HEK293 (cell line): ENCODE data around the gene SNX7.

Source experiments
- CTCF ChIA-PET: fragments of 350-600 bp; formaldehyde crosslinking; extraction: SDS; loops from one replicate; lab custom pipeline; 2021; ENCODE audit warnings: antibody characterized with exemption; lab: Yijun Ruan, JAX
- POLR2A ChIA-PET: fragments of 300-600 bp; formaldehyde crosslinking; extraction: SDS; loops from one replicate; lab custom pipeline; 2020; ENCODE audit warnings: antibody characterized with exemption, inconsistent platforms; lab: Yijun Ruan, JAX
- H3K27ac ChIP-seq: fragments of 200-500 bp; sonication (Bioruptor generic); 2 replicates; pipeline ENCODE4 v1.5.1; 2014; ENCODE audit warnings: low read depth, low read length, control low read depth, inconsistent platforms; ENCODE audit errors: extremely low read depth
- H3K36me3 ChIP-seq, 2 experiments: fragments of 200-500 bp in 1 of 2; sonication (Bioruptor generic) in 1 of 2; 1 replicate in 1 of 2; 2 replicates in 1 of 2; pipeline ENCODE4 v1.5.1; 2014 to 2017; ENCODE audit warnings: inconsistent platforms in 2 of 2, low read length in 2 of 2; ENCODE audit not compliant: control insufficient read depth in 2 of 2, insufficient read depth in 1 of 2
- H3K4me1 ChIP-seq: fragments of 200-500 bp; sonication (Bioruptor generic); 2 replicates; pipeline ENCODE4 v1.5.1; 2014; ENCODE audit warnings: mild to moderate bottlenecking, low read length, inconsistent platforms; ENCODE audit not compliant: control insufficient read depth, insufficient read depth
- H3K4me3 ChIP-seq: 2 replicates; pipeline ENCODE4 v1.5.1; 2011; ENCODE audit warnings: low read depth, mild to moderate bottlenecking, control low read depth, low read length, moderate library complexity
- H3K9me3 ChIP-seq: fragments of 200-500 bp; sonication (Bioruptor generic); 2 replicates; pipeline ENCODE4 v1.5.1; 2014; ENCODE audit warnings: low read depth, low read length, inconsistent platforms; ENCODE audit not compliant: control insufficient read depth, insufficient read depth
- ATF2 ChIP-seq: fragments of 450-650 bp; formaldehyde crosslinking; IDR thresholded peaks from 2 replicates; pipeline ENCODE4 v1.5.1; 2016; ENCODE audit warnings: missing biosample characterization, missing genetic modification characterization, low read depth
- BCL11B ChIP-seq: fragments of 450-650 bp; formaldehyde crosslinking; IDR thresholded peaks from 2 replicates; pipeline ENCODE4 v1.5.1; 2016; ENCODE audit warnings: low read depth, missing biosample characterization, missing genetic modification characterization
- FEZF1 ChIP-seq: fragments of 450-650 bp; formaldehyde crosslinking; IDR thresholded peaks from 2 replicates; pipeline ENCODE4 v1.5.1; 2016; ENCODE audit warnings: missing biosample characterization, missing genetic modification characterization
- GLI2 ChIP-seq: fragments of 450-650 bp; formaldehyde crosslinking; IDR thresholded peaks from 2 replicates; pipeline ENCODE4; 2017; ENCODE audit warnings: missing biosample characterization, missing genetic modification characterization, low read depth, borderline replicate concordance
- INSM2 ChIP-seq: fragments of 450-650 bp; formaldehyde crosslinking; IDR thresholded peaks from 2 replicates; pipeline ENCODE4 v1.5.1; 2016; ENCODE audit warnings: missing biosample characterization, missing genetic modification characterization
- REPIN1 ChIP-seq: fragments of 450-650 bp; formaldehyde crosslinking; IDR thresholded peaks from 2 replicates; pipeline ENCODE4 v1.5.1; 2017; ENCODE audit warnings: missing biosample characterization, missing genetic modification characterization, low read depth
- SP2 ChIP-seq: fragments of 450-650 bp; formaldehyde crosslinking; IDR thresholded peaks from 2 replicates; pipeline ENCODE4 v1.5.1; 2016; ENCODE audit warnings: missing biosample characterization, missing genetic modification characterization
- SP3 ChIP-seq: fragments of 450-650 bp; formaldehyde crosslinking; IDR thresholded peaks from 2 replicates; pipeline ENCODE4 v1.5.1; 2016; ENCODE audit warnings: missing biosample characterization, missing genetic modification characterization
- ZEB2 ChIP-seq: fragments of 450-650 bp; formaldehyde crosslinking; IDR thresholded peaks from 2 replicates; pipeline ENCODE4 v1.5.1; 2016; ENCODE audit warnings: missing biosample characterization, missing genetic modification characterization
- ZFP3 ChIP-seq: fragments of 450-650 bp; formaldehyde crosslinking; IDR thresholded peaks from 2 replicates; pipeline ENCODE4 v1.5.1; 2016; ENCODE audit warnings: low read depth, missing biosample characterization, missing genetic modification characterization
- ZNF202 ChIP-seq: fragments of 450-650 bp; formaldehyde crosslinking; IDR thresholded peaks from 2 replicates; pipeline ENCODE4 v1.5.1; 2016; ENCODE audit warnings: missing biosample characterization, missing genetic modification characterization, borderline replicate concordance
- ZNF221 ChIP-seq: fragments of 450-650 bp; formaldehyde crosslinking; IDR thresholded peaks from 2 replicates; pipeline ENCODE4 v1.5.1; 2017; ENCODE audit warnings: missing biosample characterization, missing genetic modification characterization, borderline replicate concordance
- ZNF324 ChIP-seq: fragments of 450-650 bp; formaldehyde crosslinking; IDR thresholded peaks from 2 replicates; pipeline ENCODE4 v1.5.1; 2016; ENCODE audit warnings: missing biosample characterization, missing genetic modification characterization
- ZNF335 ChIP-seq: fragments of 450-650 bp; formaldehyde crosslinking; conservative IDR thresholded peaks from 2 replicates; pipeline ENCODE4 v1.5.1; 2016; ENCODE audit warnings: missing biosample characterization, missing genetic modification characterization
- ZNF548 ChIP-seq: fragments of 450-650 bp; formaldehyde crosslinking; IDR thresholded peaks from 2 replicates; pipeline ENCODE4 v1.5.1; 2016; ENCODE audit warnings: missing biosample characterization, missing genetic modification characterization
- TF ChIP-seq, protein P1 (sequence below): fragments of 450-650 bp; formaldehyde crosslinking; IDR thresholded peaks from 2 replicates; pipeline ENCODE4 v1.5.1; 2017; ENCODE audit warnings: missing biosample characterization, missing genetic modification characterization
- TF ChIP-seq, protein P2 (sequence below): fragments of 450-650 bp; formaldehyde crosslinking; IDR thresholded peaks from 2 replicates; pipeline ENCODE4 v1.5.1; 2016; ENCODE audit warnings: missing biosample characterization, missing genetic modification characterization
- TF ChIP-seq, protein P3 (sequence below): fragments of 450-650 bp; formaldehyde crosslinking; IDR thresholded peaks from 2 replicates; pipeline ENCODE4 v1.5.1; 2016; ENCODE audit warnings: missing biosample characterization, missing genetic modification characterization, borderline replicate concordance

SNX7 gene

DNA sequence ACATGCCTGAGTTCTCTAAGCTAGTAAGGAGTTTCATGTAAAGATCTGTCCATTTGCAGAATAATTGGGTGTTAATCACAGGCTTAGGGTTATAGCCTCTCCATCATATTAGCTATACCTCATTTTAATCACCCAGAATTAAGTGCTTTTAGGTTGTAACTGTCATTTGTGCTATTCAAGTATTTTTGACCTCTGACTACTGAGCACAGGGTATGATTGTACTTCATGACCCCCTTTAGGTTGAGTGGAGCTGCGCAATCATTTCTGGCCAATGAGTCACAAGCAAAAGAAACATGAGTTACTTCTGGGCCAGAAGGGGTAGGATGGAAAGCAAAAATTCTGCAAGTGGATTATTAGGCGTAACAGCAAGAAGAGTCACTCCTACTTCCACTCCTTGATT, 8.4 kb upstream of the SNX7 start (continued):
- TF ChIP-seq, protein P1, sequence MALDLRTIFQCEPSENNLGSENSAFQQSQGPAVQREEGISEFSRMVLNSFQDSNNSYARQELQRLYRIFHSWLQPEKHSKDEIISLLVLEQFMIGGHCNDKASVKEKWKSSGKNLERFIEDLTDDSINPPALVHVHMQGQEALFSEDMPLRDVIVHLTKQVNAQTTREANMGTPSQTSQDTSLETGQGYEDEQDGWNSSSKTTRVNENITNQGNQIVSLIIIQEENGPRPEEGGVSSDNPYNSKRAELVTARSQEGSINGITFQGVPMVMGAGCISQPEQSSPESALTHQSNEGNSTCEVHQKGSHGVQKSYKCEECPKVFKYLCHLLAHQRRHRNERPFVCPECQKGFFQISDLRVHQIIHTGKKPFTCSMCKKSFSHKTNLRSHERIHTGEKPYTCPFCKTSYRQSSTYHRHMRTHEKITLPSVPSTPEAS (tag by site-specific recombination), result no peak

DNA sequence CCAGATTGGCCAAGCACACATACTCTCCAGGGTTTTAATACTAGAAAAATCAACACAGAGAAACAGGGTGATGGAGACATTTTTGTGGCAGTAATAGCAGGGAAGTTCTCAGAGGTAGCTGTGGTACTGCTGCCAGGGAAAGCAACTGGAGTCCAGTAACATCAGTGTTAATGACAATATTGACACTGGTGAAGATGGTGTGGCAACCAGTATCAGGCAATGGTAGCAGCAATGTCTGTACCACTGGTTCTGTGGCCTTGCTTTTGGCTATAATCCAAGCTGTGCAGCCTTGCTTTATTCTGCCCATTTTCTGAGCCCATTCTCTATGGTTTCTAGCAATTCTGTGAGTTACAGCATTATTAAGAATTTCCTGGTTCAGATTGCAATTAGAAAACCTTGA, 1.6 kb upstream of the SNX7 start:
- no peaks in the 10 kb centered on the region for H3K9me3 ChIP-seq
- no peak overlapping the region for H3K27ac ChIP-seq
- TF ChIP-seq BCL11B (tag by site-specific recombination) (no peak), REPIN1 (tag by site-specific recombination) (no peak), INSM2 (no peak), ZNF548 (tag by site-specific recombination) (no peak), SP3 (tag by site-specific recombination) (no peak), GLI2 (tag by site-specific recombination) (no peak), ZNF202 (no peak)
- ChIA-PET CTCF (no interaction called here), POLR2A (no interaction called here)
- peaks cover 4% of the 10 kb centered on the region; the same call in 1 of the 2 replicates for H3K4me1 ChIP-seq
- H3K36me3 ChIP-seq, result no peaks in the 10 kb centered on the region
- H3K4me3 ChIP-seq, result no peak overlapping the region

- peak overlapping the region; percentile 80; the same call in 1 of the 2 replicates for H3K27ac ChIP-seq
- TF ChIP-seq, protein P2, sequence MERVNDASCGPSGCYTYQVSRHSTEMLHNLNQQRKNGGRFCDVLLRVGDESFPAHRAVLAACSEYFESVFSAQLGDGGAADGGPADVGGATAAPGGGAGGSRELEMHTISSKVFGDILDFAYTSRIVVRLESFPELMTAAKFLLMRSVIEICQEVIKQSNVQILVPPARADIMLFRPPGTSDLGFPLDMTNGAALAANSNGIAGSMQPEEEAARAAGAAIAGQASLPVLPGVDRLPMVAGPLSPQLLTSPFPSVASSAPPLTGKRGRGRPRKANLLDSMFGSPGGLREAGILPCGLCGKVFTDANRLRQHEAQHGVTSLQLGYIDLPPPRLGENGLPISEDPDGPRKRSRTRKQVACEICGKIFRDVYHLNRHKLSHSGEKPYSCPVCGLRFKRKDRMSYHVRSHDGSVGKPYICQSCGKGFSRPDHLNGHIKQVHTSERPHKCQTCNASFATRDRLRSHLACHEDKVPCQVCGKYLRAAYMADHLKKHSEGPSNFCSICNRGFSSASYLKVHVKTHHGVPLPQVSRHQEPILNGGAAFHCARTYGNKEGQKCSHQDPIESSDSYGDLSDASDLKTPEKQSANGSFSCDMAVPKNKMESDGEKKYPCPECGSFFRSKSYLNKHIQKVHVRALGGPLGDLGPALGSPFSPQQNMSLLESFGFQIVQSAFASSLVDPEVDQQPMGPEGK (tag by site-specific recombination), result peak; percentile 41; the same call in 1 of the 2 replicates
- TF ChIP-seq SP2 (tag by site-specific recombination) (peak; percentile 64), ZNF324 (no peak), ZEB2 (tag by site-specific recombination) (0 out of 2 replicates have a peak, but pooled peaks have one; percentile 7), FEZF1 (no peak), SP3 (tag by site-specific recombination) (0 out of 2 replicates have a peak, but pooled peaks have one; percentile 30), ZNF221 (tag by site-specific recombination) (no peak), ATF2 (tag by site-specific recombination) (no peak), ZNF335 (tag by site-specific recombination) (peak; percentile 12), ZFP3 (tag by site-specific recombination) (no peak)
- TF ChIP-seq, protein P3, sequence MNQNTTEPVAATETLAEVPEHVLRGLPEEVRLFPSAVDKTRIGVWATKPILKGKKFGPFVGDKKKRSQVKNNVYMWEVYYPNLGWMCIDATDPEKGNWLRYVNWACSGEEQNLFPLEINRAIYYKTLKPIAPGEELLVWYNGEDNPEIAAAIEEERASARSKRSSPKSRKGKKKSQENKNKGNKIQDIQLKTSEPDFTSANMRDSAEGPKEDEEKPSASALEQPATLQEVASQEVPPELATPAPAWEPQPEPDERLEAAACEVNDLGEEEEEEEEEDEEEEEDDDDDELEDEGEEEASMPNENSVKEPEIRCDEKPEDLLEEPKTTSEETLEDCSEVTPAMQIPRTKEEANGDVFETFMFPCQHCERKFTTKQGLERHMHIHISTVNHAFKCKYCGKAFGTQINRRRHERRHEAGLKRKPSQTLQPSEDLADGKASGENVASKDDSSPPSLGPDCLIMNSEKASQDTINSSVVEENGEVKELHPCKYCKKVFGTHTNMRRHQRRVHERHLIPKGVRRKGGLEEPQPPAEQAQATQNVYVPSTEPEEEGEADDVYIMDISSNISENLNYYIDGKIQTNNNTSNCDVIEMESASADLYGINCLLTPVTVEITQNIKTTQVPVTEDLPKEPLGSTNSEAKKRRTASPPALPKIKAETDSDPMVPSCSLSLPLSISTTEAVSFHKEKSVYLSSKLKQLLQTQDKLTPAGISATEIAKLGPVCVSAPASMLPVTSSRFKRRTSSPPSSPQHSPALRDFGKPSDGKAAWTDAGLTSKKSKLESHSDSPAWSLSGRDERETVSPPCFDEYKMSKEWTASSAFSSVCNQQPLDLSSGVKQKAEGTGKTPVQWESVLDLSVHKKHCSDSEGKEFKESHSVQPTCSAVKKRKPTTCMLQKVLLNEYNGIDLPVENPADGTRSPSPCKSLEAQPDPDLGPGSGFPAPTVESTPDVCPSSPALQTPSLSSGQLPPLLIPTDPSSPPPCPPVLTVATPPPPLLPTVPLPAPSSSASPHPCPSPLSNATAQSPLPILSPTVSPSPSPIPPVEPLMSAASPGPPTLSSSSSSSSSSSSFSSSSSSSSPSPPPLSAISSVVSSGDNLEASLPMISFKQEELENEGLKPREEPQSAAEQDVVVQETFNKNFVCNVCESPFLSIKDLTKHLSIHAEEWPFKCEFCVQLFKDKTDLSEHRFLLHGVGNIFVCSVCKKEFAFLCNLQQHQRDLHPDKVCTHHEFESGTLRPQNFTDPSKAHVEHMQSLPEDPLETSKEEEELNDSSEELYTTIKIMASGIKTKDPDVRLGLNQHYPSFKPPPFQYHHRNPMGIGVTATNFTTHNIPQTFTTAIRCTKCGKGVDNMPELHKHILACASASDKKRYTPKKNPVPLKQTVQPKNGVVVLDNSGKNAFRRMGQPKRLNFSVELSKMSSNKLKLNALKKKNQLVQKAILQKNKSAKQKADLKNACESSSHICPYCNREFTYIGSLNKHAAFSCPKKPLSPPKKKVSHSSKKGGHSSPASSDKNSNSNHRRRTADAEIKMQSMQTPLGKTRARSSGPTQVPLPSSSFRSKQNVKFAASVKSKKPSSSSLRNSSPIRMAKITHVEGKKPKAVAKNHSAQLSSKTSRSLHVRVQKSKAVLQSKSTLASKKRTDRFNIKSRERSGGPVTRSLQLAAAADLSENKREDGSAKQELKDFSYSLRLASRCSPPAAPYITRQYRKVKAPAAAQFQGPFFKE (tag by site-specific recombination), result no peak
- ChIA-PET POLR2A (no interaction called here), CTCF (interaction anchor here (0.8 kb wide), 1 partner anchor 133 kb away, joined by 3 read pairs; no protein-coding TSS in a partner anchor)
- H3K9me3 ChIP-seq, result no peaks in the 10 kb centered on the region
- H3K4me1 ChIP-seq, result peaks cover 4% of the 10 kb centered on the region; the same call in 1 of the 2 replicates
- no peaks in the 10 kb centered on the region for H3K36me3 ChIP-seq
- peak overlapping the region; percentile 66 for H3K4me3 ChIP-seq
These were observed 479 bp upstream of the SNX7 start for GRCh38 chr1:98660940-98661543.
